Neural progenitor cell (in vitro differentiated cells): ENCODE data around the gene SPRED3. TPM values are rescaled to one million over a fixed set of nuclear protein-coding genes. Genes with fewer than 3 reads are reported as not detected.

Experiments
- DNase-seq: peaks from one replicate; pipeline ENCODE4 v3.0.0-alpha.2; 2016; ENCODE audit warnings: low spot score
- H2AFZ ChIP-seq: fragments of 200-600 bp; sonication (generic); replicated peaks from 2 replicates; pipeline ENCODE4 v1.6.1; 2016; ENCODE audit warnings: antibody characterized with exemption
- H3F3A ChIP-seq: fragments of 200-600 bp; sonication (generic); 2 replicates; pipeline ENCODE4 v1.6.1; 2016; ENCODE audit warnings: antibody characterized with exemption, low read depth
- H3K27ac ChIP-seq: fragments of 200-600 bp; sonication (generic); 2 replicates; pipeline ENCODE4 v1.5.1; 2016; ENCODE audit warnings: mild to moderate bottlenecking
- H3K27me3 ChIP-seq: fragments of 200-600 bp; sonication (generic); 2 replicates; pipeline ENCODE4 v1.6.1; 2016; ENCODE audit warnings: mild to moderate bottlenecking, moderate library complexity
- H3K36me3 ChIP-seq: fragments of 200-600 bp; sonication (generic); 2 replicates; pipeline ENCODE4 v1.5.1; 2016
- H3K4me1 ChIP-seq: fragments of 200-600 bp; sonication (generic); 2 replicates; pipeline ENCODE4 v1.6.1; 2016; ENCODE audit warnings: mixed run types
- H3K4me2 ChIP-seq: fragments of 200-600 bp; sonication (generic); 2 replicates; pipeline ENCODE4 v1.6.1; 2016
- H3K4me3 ChIP-seq: fragments of 200-600 bp; sonication (generic); 2 replicates; pipeline ENCODE4 v1.5.1; 2016
- H3K79me2 ChIP-seq: fragments of 200-600 bp; sonication (generic); 2 replicates; pipeline ENCODE4 v1.6.1; 2016; ENCODE audit warnings: low read depth
- H3K9ac ChIP-seq: fragments of 200-600 bp; sonication (generic); 2 replicates; pipeline ENCODE4 v1.6.1; 2016
- H3K9me3 ChIP-seq: fragments of 200-600 bp; sonication (generic); 2 replicates; pipeline ENCODE4 v1.5.1; 2016; ENCODE audit warnings: low read depth
- H4K20me1 ChIP-seq: fragments of 200-600 bp; sonication (generic); 2 replicates; pipeline ENCODE4 v1.6.1; 2016; ENCODE audit warnings: low read depth
- H3K27ac Mint-ChIP-seq: 3 replicates; pipeline ENCODE4 v1.8.0; 2021; ENCODE audit warnings: mixed read lengths
- H3K27me3 Mint-ChIP-seq: 2 replicates; pipeline ENCODE4 v1.8.0; 2022; ENCODE audit warnings: low read depth, mild to moderate bottlenecking, inconsistent platforms, moderate library complexity, mixed read lengths; ENCODE audit not compliant: insufficient read depth
- H3K36me3 Mint-ChIP-seq: 3 replicates; pipeline ENCODE4 v1.8.0; 2021; ENCODE audit warnings: mixed read lengths
- H3K4me1 Mint-ChIP-seq: 3 replicates; pipeline ENCODE4 v1.8.0; 2021; ENCODE audit warnings: mixed read lengths
- H3K4me3 Mint-ChIP-seq: 3 replicates; pipeline ENCODE4 v1.8.0; 2021; ENCODE audit warnings: mild to moderate bottlenecking, moderate library complexity, mixed read lengths
- H3K9me3 Mint-ChIP-seq: 3 replicates; pipeline ENCODE4 v1.8.0; 2020; ENCODE audit warnings: mixed read lengths
- CTCF ChIP-seq: fragments of 200-600 bp; sonication (generic); IDR thresholded peaks from 2 replicates; pipeline ENCODE4 v1.5.1; 2017; ENCODE audit warnings: antibody characterized with exemption, mild to moderate bottlenecking
- EZH2 ChIP-seq: fragments of 200-600 bp; sonication (generic); IDR thresholded peaks from 2 replicates; pipeline ENCODE4 v1.6.1; 2017; ENCODE audit warnings: antibody characterized with exemption, mild to moderate bottlenecking, moderate library complexity
- EZH2phosphoT487 ChIP-seq: fragments of 200-600 bp; sonication (generic); IDR thresholded peaks from 2 replicates; pipeline ENCODE4 v1.6.1; 2017; ENCODE audit warnings: antibody characterized with exemption
- total RNA-seq: library from RNA; depleted of rRNA; stranded (reverse); fragments of >200 nt; gene quantifications from 2 replicates; pipeline ENCODE4 v1.2.3, GENCODE V29; 2015; ENCODE audit warnings: low replicate concordance

SPRED3 gene
- total RNA-seq, 1 donor from 2014 or later, result 0.99 TPM

- no peak overlapping the region for H3K4me2 ChIP-seq
- no peak overlapping the region for H3K4me3 ChIP-seq
- no peak overlapping the region for H3K27ac ChIP-seq
- no peak overlapping the region for H3K9ac ChIP-seq
- peaks cover 12% of the 10 kb centered on the region for H3K36me3 Mint-ChIP-seq
- no peaks in the 10 kb centered on the region for H3K9me3 ChIP-seq
- peaks cover 2% of the 10 kb centered on the region for H3K4me1 ChIP-seq
- peaks cover 10% of the 10 kb centered on the region for H3K4me1 Mint-ChIP-seq
- H3K27me3 ChIP-seq, result peaks cover 31% of the 10 kb centered on the region
- no peaks in the 10 kb centered on the region for H3K36me3 ChIP-seq
- TF ChIP-seq EZH2phosphoT487, result no peak
- TF ChIP-seq EZH2, result no peak
- no peak for TF ChIP-seq CTCF
- peaks cover 11% of the 10 kb centered on the region for H3K27me3 Mint-ChIP-seq
- no peaks in the 10 kb centered on the region for H3K9me3 Mint-ChIP-seq
- H3F3A ChIP-seq, result peaks cover 22% of the 10 kb centered on the region
- no peaks in the 10 kb centered on the region for H3K79me2 ChIP-seq
- DNase-seq, result no peak
- no peak overlapping the region for H3K27ac Mint-ChIP-seq
- no peak overlapping the region for H3K4me3 Mint-ChIP-seq
- no peak overlapping the region for H2AFZ ChIP-seq
- H4K20me1 ChIP-seq, result peaks cover 35% of the 10 kb centered on the region
Observed at GRCh38 chr19:38385057-38385803, 3.3 kb upstream of the SPRED3 start.

- H4K20me1 ChIP-seq, result peaks cover 38% of the 10 kb centered on the region
Observed at GRCh38 chr19:38385804-38386257, 2.7 kb upstream of the SPRED3 start.

DNA sequence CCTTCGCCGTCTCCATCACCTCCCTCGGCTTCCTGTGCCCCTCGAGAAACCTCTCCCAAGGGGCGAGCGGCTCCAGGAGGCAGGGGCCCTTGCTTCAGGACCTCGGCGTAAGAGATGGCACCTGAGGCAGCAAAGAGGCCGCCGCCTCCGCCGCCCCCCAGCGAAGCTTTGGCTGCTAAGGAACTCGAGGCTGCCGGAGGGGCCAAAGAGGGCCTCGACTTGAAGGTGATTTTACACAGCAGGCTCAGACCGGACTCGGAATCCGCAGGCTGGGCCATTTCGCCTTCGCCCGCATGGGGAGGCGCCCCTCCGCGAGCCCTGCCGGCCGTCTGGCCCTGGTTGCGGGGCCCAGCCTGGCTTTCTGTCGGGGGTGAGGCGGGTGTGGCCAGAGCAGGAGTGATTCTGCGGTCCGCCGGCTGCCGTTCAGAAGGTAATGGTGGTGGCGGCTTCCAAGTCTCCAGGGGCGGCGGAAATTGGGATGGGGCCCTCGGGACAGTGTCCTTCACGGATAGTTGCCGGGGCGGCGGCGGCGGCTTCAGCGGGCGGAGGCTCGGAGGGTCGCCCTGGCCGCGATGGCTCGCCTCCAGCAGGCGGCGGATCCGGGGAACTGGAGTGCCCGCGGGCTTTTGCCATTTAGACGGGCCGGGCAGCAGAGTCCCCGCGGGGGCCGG, 2.1 kb upstream of the SPRED3 start:
- Mint-ChIP-seq H3K27me3 (peaks cover 7% of the 10 kb centered on the region), H3K36me3 (peaks cover 17% of the 10 kb centered on the region), H3K27ac (no peak overlapping the region), H3K9me3 (no peaks in the 10 kb centered on the region), H3K4me1 (peaks cover 17% of the 10 kb centered on the region), H3K4me3 (no peak overlapping the region)
- no peak overlapping the region for H2AFZ ChIP-seq
- H4K20me1 ChIP-seq, result peaks cover 38% of the 10 kb centered on the region
- no peaks in the 10 kb centered on the region for H3K36me3 ChIP-seq
- H3K9me3 ChIP-seq, result no peaks in the 10 kb centered on the region
- peak overlapping the region; percentile 75 for H3K4me3 ChIP-seq
- TF ChIP-seq EZH2 (no peak), EZH2phosphoT487 (no peak), CTCF (no peak)
- peaks cover 22% of the 10 kb centered on the region for H3F3A ChIP-seq
- H3K4me2 ChIP-seq, result peak overlapping the region; percentile 73
- H3K4me1 ChIP-seq, result peaks cover 4% of the 10 kb centered on the region
- no peak overlapping the region for H3K9ac ChIP-seq
- H3K27ac ChIP-seq, result no peak overlapping the region
- no peaks in the 10 kb centered on the region for H3K79me2 ChIP-seq
- DNase-seq, result peak; percentile 50
- H3K27me3 ChIP-seq, result peaks cover 38% of the 10 kb centered on the region

More at GRCh38 chr19:38385804-38386257, 2.7 kb upstream of the SPRED3 start:
- Histone ChIP-seq H3K4me3 (no peak overlapping the region), H3K9me3 (no peaks in the 10 kb centered on the region), H2AFZ (no peak overlapping the region), H3K27ac (no peak overlapping the region), H3K4me1 (peaks cover 4% of the 10 kb centered on the region), H3K36me3 (no peaks in the 10 kb centered on the region), H3K27me3 (peaks cover 37% of the 10 kb centered on the region), H3K4me2 (peak overlapping the region; percentile 73), H3F3A (peaks cover 22% of the 10 kb centered on the region), H3K9ac (no peak overlapping the region), H3K79me2 (no peaks in the 10 kb centered on the region)
- Mint-ChIP-seq H3K4me3 (no peak overlapping the region), H3K9me3 (no peaks in the 10 kb centered on the region), H3K27ac (no peak overlapping the region), H3K36me3 (peaks cover 14% of the 10 kb centered on the region), H3K4me1 (peaks cover 12% of the 10 kb centered on the region), H3K27me3 (peaks cover 9% of the 10 kb centered on the region)
- TF ChIP-seq EZH2phosphoT487 (no peak), CTCF (no peak), EZH2 (no peak)
- peak; percentile 27 for DNase-seq
